Endothelial cell of umbilical vein (primary cell): ENCODE measurements around the gene MAN1A1. TPM values are rescaled to one million over a fixed set of nuclear protein-coding genes. Genes with fewer than 3 reads are reported as not detected.

ENCODE experiments used
- BruUV-seq: library from RNA; stranded (reverse); fragments of 400-500 nt; replicated peaks from 2 replicates; lab custom pipeline; 2021; lab: Mats Ljungman, UMichigan
- CTCF ChIA-PET: fragments of 300-600, 350-600 bp; sonication (Branson Sonifier 250); formaldehyde crosslinking; loops from one replicate; lab custom pipeline; 2021; ENCODE audit warnings: antibody characterized with exemption, inconsistent platforms; lab: Charles Lee
- POLR2A ChIA-PET: fragments of 300-600, 350-600 bp; sonication (Branson Sonifier 250); formaldehyde crosslinking; loops from one replicate; lab custom pipeline; 2021; ENCODE audit warnings: antibody characterized with exemption, inconsistent platforms; lab: Charles Lee
- DNase-seq: peaks from one replicate; pipeline ENCODE4 v3.0.0-alpha.2; 2011; ENCODE audit warnings: low read depth, low spot score
- FAIRE-seq: peaks from 2 replicates; lab custom pipeline; 2011; peaks lifted over from hg19 to GRCh38; lab: Jason Lieb, UNC
- H2AFZ ChIP-seq: 2 replicates; pipeline ENCODE4 v1.6.0; 2012; ENCODE audit warnings: low read depth, low read length, control low read depth, inconsistent platforms
- H3K27ac ChIP-seq: 2 replicates; pipeline ENCODE4 v1.5.1; 2011; ENCODE audit warnings: low read depth, mild to moderate bottlenecking, control low read depth, low read length, moderate library complexity; ENCODE audit not compliant: insufficient read depth
- H3K27me3 ChIP-seq, 2 experiments: 2 replicates each; pipeline versions ENCODE4 v1.6.0 to v1.6.1; 2011; ENCODE audit warnings: low read length in 2 of 2, mixed read lengths in 1 of 2; ENCODE audit not compliant: control insufficient read depth in 2 of 2, insufficient read depth in 2 of 2
- H3K36me3 ChIP-seq, 2 experiments: 2 replicates in 1 of 2; 3 replicates in 1 of 2; pipeline ENCODE4 v1.5.1; 2011; ENCODE audit warnings: low read length in 2 of 2, mild to moderate bottlenecking in 1 of 2, moderate library complexity in 1 of 2; ENCODE audit not compliant: control insufficient read depth in 2 of 2, insufficient read depth in 2 of 2; ENCODE audit errors: extremely low read depth in 1 of 2
- H3K4me1 ChIP-seq: 3 replicates; pipeline ENCODE4 v1.5.1; 2011; ENCODE audit warnings: mild to moderate bottlenecking, low read length; ENCODE audit not compliant: control insufficient read depth, insufficient read depth; ENCODE audit errors: extremely low read depth
- H3K4me2 ChIP-seq: 2 replicates; pipeline ENCODE4 v1.6.1; 2011; ENCODE audit warnings: low read length, control low read depth, mixed read lengths; ENCODE audit not compliant: insufficient read depth
- H3K4me3 ChIP-seq, 3 experiments: fragments of 200-600 bp in 1 of 3; sonication (generic), shearing (Covaris generic) in 1 of 3; replicated peaks in 1 of 3; 2 replicates each; pipeline ENCODE4 v1.5.1; 2011 to 2016; ENCODE audit warnings: control low read depth in 3 of 3, low read length in 3 of 3, mild to moderate bottlenecking in 2 of 3, inconsistent platforms in 1 of 3, low read depth in 1 of 3, moderate library complexity in 1 of 3; ENCODE audit not compliant: insufficient read depth in 1 of 3
- H3K79me2 ChIP-seq: 2 replicates; pipeline ENCODE4 v1.6.0; 2012; ENCODE audit warnings: low read length, inconsistent platforms; ENCODE audit not compliant: control insufficient read depth, insufficient read depth
- H3K9ac ChIP-seq: replicated peaks from 2 replicates; pipeline ENCODE3; 2011; ENCODE audit warnings: low read length, control low read depth; ENCODE audit not compliant: insufficient read depth; ENCODE audit errors: extremely low read depth
- H3K9me1 ChIP-seq: replicated peaks from 3 replicates; pipeline ENCODE4 v1.6.0; 2011; ENCODE audit warnings: mild to moderate bottlenecking, low read length; ENCODE audit not compliant: control insufficient read depth, insufficient read depth; ENCODE audit errors: extremely low read depth
- H3K9me3 ChIP-seq: replicated peaks from 2 replicates; pipeline ENCODE4 v1.5.1; 2012; ENCODE audit warnings: low read length, inconsistent platforms; ENCODE audit not compliant: control insufficient read depth, insufficient read depth
- H4K20me1 ChIP-seq: replicated peaks from 2 replicates; pipeline ENCODE3; 2011; ENCODE audit warnings: mild to moderate bottlenecking, low read length; ENCODE audit not compliant: control insufficient read depth, insufficient read depth; ENCODE audit errors: extremely low read depth
- EZH2 ChIP-seq: IDR thresholded peaks from 2 replicates; pipeline ENCODE4 v1.6.1; 2012; ENCODE audit warnings: borderline replicate concordance, low read depth, mild to moderate bottlenecking, moderate library complexity, low read length, inconsistent platforms; ENCODE audit not compliant: severe bottlenecking
- FOS ChIP-seq: IDR thresholded peaks from 2 replicates; pipeline ENCODE4 v1.6.1; 2011; ENCODE audit warnings: mild to moderate bottlenecking, low read length, moderate library complexity, borderline replicate concordance; ENCODE audit not compliant: insufficient read depth
- GATA2 ChIP-seq: IDR thresholded peaks from 2 replicates; pipeline ENCODE4 v1.7.0; 2011; ENCODE audit warnings: low read depth, mild to moderate bottlenecking, moderate library complexity, mixed read lengths, low read length; ENCODE audit not compliant: insufficient read length, insufficient read depth
- JUN ChIP-seq: IDR thresholded peaks from 2 replicates; pipeline ENCODE4 v1.6.1; 2011; ENCODE audit warnings: borderline replicate concordance, low read depth; ENCODE audit not compliant: insufficient read length, insufficient read depth
- MAX ChIP-seq: IDR thresholded peaks from 2 replicates; pipeline ENCODE4 v1.6.1; 2011; ENCODE audit not compliant: insufficient read depth, insufficient read length
- MYC ChIP-seq: IDR thresholded peaks from one replicate; pipeline ENCODE4 v1.6.1; 2011; ENCODE audit warnings: mild to moderate bottlenecking, low read depth, low read length
- POLR2A ChIP-seq: IDR thresholded peaks from 2 replicates; pipeline ENCODE4 v1.6.1; 2012; ENCODE audit warnings: low read depth, mild to moderate bottlenecking, control low read depth, low read length
- POLR2AphosphoS5 ChIP-seq: IDR thresholded peaks from 2 replicates; pipeline ENCODE4 v1.6.1; 2012; ENCODE audit warnings: low read depth, mild to moderate bottlenecking, control low read depth, low read length, moderate library complexity; ENCODE audit not compliant: insufficient read depth
- dilution Hi-C: fragments of 300-500 bp; cut with MboI; formaldehyde crosslinking; loops from one replicate; pipeline ENCODE4 v1.15.0; 2019; ENCODE audit warnings: low sequenced_read_pairs; ENCODE audit not compliant: extremely low pct_ligation_motif_present
- intact Hi-C: fragments of 100-400 bp; cut with micrococcal nuclease; formaldehyde crosslinking; loops from one replicate; pipeline ENCODE4 v1.10.0; 2022
- polyA plus RNA-seq, 4 experiments: library from polyadenylated mRNA; depleted of rRNA in 3 of 4; stranded (reverse) in 3 of 4; unstranded in 1 of 4; fragments of >200 nt; gene quantifications; 2 replicates each; pipeline versions ENCODE4 v1.2.1 to v1.2.3, GENCODE V29; 2011 to 2012; ENCODE audit warnings: missing spikeins in 1 of 4
- total RNA-seq: library from RNA; stranded (reverse); gene quantifications from 2 replicates; pipeline ENCODE4 v1.2.3, GENCODE V29; 2021
- TF ChIP-seq, protein P1 (sequence below), 2 donors: IDR thresholded peaks; 1 replicate in 1 of 2; 2 replicates in 1 of 2; pipeline ENCODE4 v1.5.1; 2011; ENCODE audit warnings: low read length in 2 of 2, mild to moderate bottlenecking in 2 of 2, moderate library complexity in 2 of 2, control low read depth in 1 of 2, inconsistent platforms in 1 of 2, low read depth in 1 of 2; ENCODE audit not compliant: insufficient read depth in 1 of 2; ENCODE audit errors: extremely low read depth in 1 of 2

Gene MAN1A1
- total and polyA plus RNA-seq, 2 donors (not counting 3 experiments of a cell fraction or from before 2014, with no cell fraction given): 3.3 to 12.9 TPM

DNA sequence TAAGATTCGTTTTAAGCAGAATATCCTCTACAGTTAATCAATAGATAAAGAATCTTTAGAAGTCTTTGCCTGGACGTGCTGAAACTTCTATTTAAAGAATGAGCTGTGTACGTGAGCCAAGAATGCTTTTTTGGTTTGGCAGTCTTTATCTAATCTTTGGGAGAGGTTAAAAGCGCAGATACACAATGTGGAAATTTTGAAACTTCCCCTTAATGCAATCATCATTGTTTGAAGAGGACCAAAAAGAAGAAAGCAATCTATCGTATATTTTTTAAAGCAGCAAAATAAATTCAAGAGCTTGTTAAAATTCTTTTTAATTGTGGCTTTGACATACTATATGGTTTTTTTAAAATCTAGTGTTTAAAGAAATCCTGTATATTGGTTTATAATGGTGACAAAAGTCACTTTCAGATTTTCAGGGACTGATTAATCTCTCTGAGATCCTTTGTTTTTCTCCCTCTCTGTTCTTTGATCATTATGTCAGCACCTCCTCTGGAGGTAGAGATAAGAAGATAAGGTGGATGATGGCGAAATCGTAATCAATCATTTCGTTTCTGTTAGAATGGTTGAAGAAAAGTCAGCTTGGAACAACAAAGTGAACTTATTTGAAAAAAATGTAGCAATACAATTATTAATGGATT lies 179.0 kb downstream of the MAN1A1 start:
- intact Hi-C loops: no loop called here
- no peak overlapping the region for H3K9ac ChIP-seq
- no peak overlapping the region for H3K4me3 ChIP-seq
- no peaks in the 10 kb centered on the region for H3K79me2 ChIP-seq
- H3K9me1 ChIP-seq: no peaks in the 10 kb centered on the region
- H3K4me2 ChIP-seq: no peak overlapping the region
- peaks cover 4% of the 10 kb centered on the region in 2 experiments for H3K27me3 ChIP-seq
- no peaks in the 10 kb centered on the region for H3K36me3 ChIP-seq
- no peaks in the 10 kb centered on the region for H3K4me1 ChIP-seq
- H3K27ac ChIP-seq: no peak overlapping the region
- no peak for FAIRE-seq
- ChIA-PET POLR2A (no interaction called here), CTCF (interaction anchor here (0.8 kb wide), 1 partner anchor 8 kb away, joined by 4 read pairs; no protein-coding TSS in a partner anchor)
- TF ChIP-seq, protein P1, sequence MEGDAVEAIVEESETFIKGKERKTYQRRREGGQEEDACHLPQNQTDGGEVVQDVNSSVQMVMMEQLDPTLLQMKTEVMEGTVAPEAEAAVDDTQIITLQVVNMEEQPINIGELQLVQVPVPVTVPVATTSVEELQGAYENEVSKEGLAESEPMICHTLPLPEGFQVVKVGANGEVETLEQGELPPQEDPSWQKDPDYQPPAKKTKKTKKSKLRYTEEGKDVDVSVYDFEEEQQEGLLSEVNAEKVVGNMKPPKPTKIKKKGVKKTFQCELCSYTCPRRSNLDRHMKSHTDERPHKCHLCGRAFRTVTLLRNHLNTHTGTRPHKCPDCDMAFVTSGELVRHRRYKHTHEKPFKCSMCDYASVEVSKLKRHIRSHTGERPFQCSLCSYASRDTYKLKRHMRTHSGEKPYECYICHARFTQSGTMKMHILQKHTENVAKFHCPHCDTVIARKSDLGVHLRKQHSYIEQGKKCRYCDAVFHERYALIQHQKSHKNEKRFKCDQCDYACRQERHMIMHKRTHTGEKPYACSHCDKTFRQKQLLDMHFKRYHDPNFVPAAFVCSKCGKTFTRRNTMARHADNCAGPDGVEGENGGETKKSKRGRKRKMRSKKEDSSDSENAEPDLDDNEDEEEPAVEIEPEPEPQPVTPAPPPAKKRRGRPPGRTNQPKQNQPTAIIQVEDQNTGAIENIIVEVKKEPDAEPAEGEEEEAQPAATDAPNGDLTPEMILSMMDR (IDR thresholded peaks at IDR 0.05; ENCODE audit: extremely low read depth in 1 of 2, insufficient read depth in 1 of 2, low read depth in 1 of 2, low read length in 2 of 2): no peak
- no peak for TF ChIP-seq POLR2A
- no peak for TF ChIP-seq POLR2AphosphoS5
- TF ChIP-seq EZH2: no peak
- no peak for TF ChIP-seq MAX
- TF ChIP-seq FOS: no peak
- no peak for TF ChIP-seq GATA2
- TF ChIP-seq JUN: no peak
- TF ChIP-seq MYC: no peak
- BruUV-seq: no TSS peak
- DNase-seq: no peak
- H3K9me3 ChIP-seq: no peaks in the 10 kb centered on the region
- no peaks in the 10 kb centered on the region for H4K20me1 ChIP-seq
- dilution Hi-C loops: no loop called here
- no peak overlapping the region for H2AFZ ChIP-seq
